HG03565 (cell line): Measurements from ENCODE around the gene CD44.
A peak's percentile ranks its signal among the peaks of the same experiment; 100 is the strongest.

ENCODE experiments used
- ATAC-seq: cut with Tn5 transposase; IDR thresholded peaks from one replicate; pipeline ENCODE4 v1.9.1; 2021; ENCODE audit warnings: mild to moderate bottlenecking, moderate library complexity; ENCODE audit not compliant: unreplicated experiment

Gene CD44

GRCh38 chr11:35136311-35136710 lies 2.7 kb upstream of the CD44 start:
- no peak for ATAC-seq

- no peak for ATAC-seq
These were observed 913 bp upstream of the CD44 start for GRCh38 chr11:35138058-35138457.

GRCh38 chr11:35138606-35138942 lies 397 bp upstream of the CD44 start:
- ATAC-seq: no peak

- no peak for ATAC-seq
These were observed 831 bp downstream of the CD44 start for GRCh38 chr11:35139722-35140282.

- no peak for ATAC-seq
These were observed 2.1 kb downstream of the CD44 start for GRCh38 chr11:35141071-35141470.

GRCh38 chr11:35141571-35141971 lies 2.6 kb downstream of the CD44 start:
- no peak for ATAC-seq

GRCh38 chr11:35142481-35143075 lies 3.6 kb downstream of the CD44 start:
- no peak for ATAC-seq

GRCh38 chr11:35143297-35144135 lies 4.5 kb downstream of the CD44 start:
- ATAC-seq: no peak

GRCh38 chr11:35144136-35144741 lies 5.3 kb downstream of the CD44 start:
- peak; percentile 34 for ATAC-seq

GRCh38 chr11:35144806-35145205 lies 5.8 kb downstream of the CD44 start:
- no peak for ATAC-seq

- peak; percentile 43 for ATAC-seq
These were observed 6.3 kb downstream of the CD44 start for GRCh38 chr11:35145271-35145670.

- ATAC-seq: peak; percentile 25
These were observed 7.1 kb downstream of the CD44 start for GRCh38 chr11:35146074-35146521.

- no peak for ATAC-seq
These were observed 7.7 kb downstream of the CD44 start for GRCh38 chr11:35146711-35147110.

- ATAC-seq: no peak
These were observed 8.3 kb downstream of the CD44 start for GRCh38 chr11:35147235-35147634.

GRCh38 chr11:35148163-35148837 lies 9.3 kb downstream of the CD44 start:
- ATAC-seq: no peak

GRCh38 chr11:35150454-35150853 lies 11.5 kb downstream of the CD44 start:
- no peak for ATAC-seq

GRCh38 chr11:35151241-35151640 lies 12.3 kb downstream of the CD44 start:
- ATAC-seq: no peak

- no peak for ATAC-seq
These were observed 12.8 kb downstream of the CD44 start for GRCh38 chr11:35151683-35152280.

GRCh38 chr11:35152575-35152974 lies 13.6 kb downstream of the CD44 start:
- ATAC-seq: no peak

- ATAC-seq: no peak
These were observed 14.3 kb downstream of the CD44 start for GRCh38 chr11:35153280-35153679.

GRCh38 chr11:35154952-35155351 lies 16.0 kb downstream of the CD44 start:
- no peak for ATAC-seq
